ENCODE data around the gene PAPLN.

DNA sequence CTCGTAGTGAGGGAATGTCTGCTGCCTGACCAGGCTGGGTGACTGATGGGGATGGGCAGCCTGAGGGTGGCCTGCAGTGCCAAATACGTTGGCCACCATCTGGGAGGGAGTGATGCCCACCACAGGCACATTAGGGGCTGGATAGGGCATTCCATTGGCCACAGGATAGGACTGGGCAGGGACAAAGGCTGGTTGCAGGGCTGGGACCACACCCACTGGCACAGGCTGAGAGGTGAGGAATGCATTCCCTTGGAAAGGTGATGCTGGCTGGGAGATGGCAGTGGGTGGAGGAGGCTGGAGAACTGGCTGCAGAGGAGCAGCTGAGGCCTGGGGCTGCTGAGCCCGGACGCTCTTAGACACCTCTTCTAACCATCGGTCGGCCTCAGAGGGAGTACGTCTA is 39.5 kb downstream of the PAPLN start:
- TF ChIP-seq TAF1 (CRISPR knock-in tag; IDR thresholded peaks at IDR 0.05) (no peak), ZNF354B (CRISPR knock-in tag; IDR thresholded peaks at IDR 0.05) (no peak), ZNF333 (CRISPR knock-in tag; IDR thresholded peaks at IDR 0.05; ENCODE audit: borderline replicate concordance) (no peak), ZNF782 (CRISPR knock-in tag; IDR thresholded peaks at IDR 0.05; ENCODE audit: borderline replicate concordance) (no peak), CAMTA2 (CRISPR knock-in tag; IDR thresholded peaks at IDR 0.05; ENCODE audit: borderline replicate concordance) (no peak), TCF12 (IDR thresholded peaks at IDR 0.05) (no peak), TCF12 (CRISPR knock-in tag; IDR thresholded peaks at IDR 0.05) (no peak), FOSL1 (CRISPR knock-in tag; IDR thresholded peaks at IDR 0.05; ENCODE audit: borderline replicate concordance) (no peak), RBAK (CRISPR knock-in tag; IDR thresholded peaks at IDR 0.05) (no peak), NAIF1 (CRISPR knock-in tag; IDR thresholded peaks at IDR 0.05; ENCODE audit: borderline replicate concordance) (no peak)
- TF ChIP-seq, protein P1, sequence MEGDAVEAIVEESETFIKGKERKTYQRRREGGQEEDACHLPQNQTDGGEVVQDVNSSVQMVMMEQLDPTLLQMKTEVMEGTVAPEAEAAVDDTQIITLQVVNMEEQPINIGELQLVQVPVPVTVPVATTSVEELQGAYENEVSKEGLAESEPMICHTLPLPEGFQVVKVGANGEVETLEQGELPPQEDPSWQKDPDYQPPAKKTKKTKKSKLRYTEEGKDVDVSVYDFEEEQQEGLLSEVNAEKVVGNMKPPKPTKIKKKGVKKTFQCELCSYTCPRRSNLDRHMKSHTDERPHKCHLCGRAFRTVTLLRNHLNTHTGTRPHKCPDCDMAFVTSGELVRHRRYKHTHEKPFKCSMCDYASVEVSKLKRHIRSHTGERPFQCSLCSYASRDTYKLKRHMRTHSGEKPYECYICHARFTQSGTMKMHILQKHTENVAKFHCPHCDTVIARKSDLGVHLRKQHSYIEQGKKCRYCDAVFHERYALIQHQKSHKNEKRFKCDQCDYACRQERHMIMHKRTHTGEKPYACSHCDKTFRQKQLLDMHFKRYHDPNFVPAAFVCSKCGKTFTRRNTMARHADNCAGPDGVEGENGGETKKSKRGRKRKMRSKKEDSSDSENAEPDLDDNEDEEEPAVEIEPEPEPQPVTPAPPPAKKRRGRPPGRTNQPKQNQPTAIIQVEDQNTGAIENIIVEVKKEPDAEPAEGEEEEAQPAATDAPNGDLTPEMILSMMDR (CRISPR knock-in tag; IDR thresholded peaks at IDR 0.05) = no peak
